Activated CD8-positive, alpha-beta T cell treated with anti-CD3 and anti-CD28 coated beads, Interleukin-2, amount 10 ng/mL, durations not matched to agents 7 days and 5 days (primary cell): Measurements from ENCODE around the gene STEAP1B. TPM values are rescaled to one million over a fixed set of nuclear protein-coding genes. Genes with fewer than 3 reads are reported as not detected.

ENCODE experiments used
- total RNA-seq, 2 experiments: library from RNA; stranded (reverse); gene quantifications; one replicate each; pipeline ENCODE4 v1.2.3, GENCODE V29; 2021

Gene STEAP1B
- total RNA-seq, 2 experiments from 2014 or later, result not detected

Other genes starting within 250 kb of the STEAP1B start
- under 1 TPM; 0.42 to 0.63 TPM for gene RAPGEF5, start 143.0 kb downstream of the STEAP1B start, total RNA-seq
- under 1 TPM in 1 of 2 experiments, not detected in 1; 0.65 TPM for gene IL6, start 227.0 kb upstream of the STEAP1B start, total RNA-seq